ENCODE measurements around the gene AARSD1.
"Not testable (repeated sequence)": the region's sequence is repeated elsewhere in the genome, so short reads cannot be mapped to it uniquely, and the experiment has no call there.

DNA sequence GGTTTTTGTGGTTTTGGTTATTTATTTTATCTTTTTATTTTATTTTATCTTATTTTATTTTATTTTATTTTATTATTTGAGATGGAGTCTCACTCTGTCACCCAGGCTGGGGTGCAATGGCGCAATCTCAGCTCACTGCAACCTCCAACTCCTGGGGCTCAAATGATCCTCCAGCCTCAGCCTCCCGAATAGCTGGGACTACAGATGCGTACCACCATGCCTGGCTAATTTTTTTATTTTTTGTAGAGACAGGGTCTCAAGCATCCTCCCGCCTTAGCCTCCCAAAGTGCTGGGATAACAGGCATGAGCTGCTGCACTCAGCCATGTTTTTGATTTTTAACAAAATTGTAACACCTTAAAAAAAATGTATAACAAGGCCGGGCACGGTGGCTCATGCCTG is 49.0 kb downstream of the AARSD1 start:
- TF ChIP-seq POLR2A (IDR thresholded peaks at IDR 0.05) = not testable (repeated sequence)
- TF ChIP-seq, protein P1, sequence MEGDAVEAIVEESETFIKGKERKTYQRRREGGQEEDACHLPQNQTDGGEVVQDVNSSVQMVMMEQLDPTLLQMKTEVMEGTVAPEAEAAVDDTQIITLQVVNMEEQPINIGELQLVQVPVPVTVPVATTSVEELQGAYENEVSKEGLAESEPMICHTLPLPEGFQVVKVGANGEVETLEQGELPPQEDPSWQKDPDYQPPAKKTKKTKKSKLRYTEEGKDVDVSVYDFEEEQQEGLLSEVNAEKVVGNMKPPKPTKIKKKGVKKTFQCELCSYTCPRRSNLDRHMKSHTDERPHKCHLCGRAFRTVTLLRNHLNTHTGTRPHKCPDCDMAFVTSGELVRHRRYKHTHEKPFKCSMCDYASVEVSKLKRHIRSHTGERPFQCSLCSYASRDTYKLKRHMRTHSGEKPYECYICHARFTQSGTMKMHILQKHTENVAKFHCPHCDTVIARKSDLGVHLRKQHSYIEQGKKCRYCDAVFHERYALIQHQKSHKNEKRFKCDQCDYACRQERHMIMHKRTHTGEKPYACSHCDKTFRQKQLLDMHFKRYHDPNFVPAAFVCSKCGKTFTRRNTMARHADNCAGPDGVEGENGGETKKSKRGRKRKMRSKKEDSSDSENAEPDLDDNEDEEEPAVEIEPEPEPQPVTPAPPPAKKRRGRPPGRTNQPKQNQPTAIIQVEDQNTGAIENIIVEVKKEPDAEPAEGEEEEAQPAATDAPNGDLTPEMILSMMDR (IDR thresholded peaks at IDR 0.05) = not testable (repeated sequence)

All from Peyer's patch (tissue), 4 donors.